NCI-H1105 treated with DMSO at 0.1 percent for 48 hours (cell line): Measurements from ENCODE around the gene COX5A.
A peak's percentile ranks its signal among the peaks of the same experiment; 100 is the strongest.
"Not testable (repeated sequence)": the region's sequence is repeated elsewhere in the genome, so short reads cannot be mapped to it uniquely, and the experiment has no call there.

Source experiments
- DNase-seq: peaks from one replicate; lab custom pipeline; 2025; lab: John Stamatoyannopoulos, UW

The COX5A gene

DNA sequence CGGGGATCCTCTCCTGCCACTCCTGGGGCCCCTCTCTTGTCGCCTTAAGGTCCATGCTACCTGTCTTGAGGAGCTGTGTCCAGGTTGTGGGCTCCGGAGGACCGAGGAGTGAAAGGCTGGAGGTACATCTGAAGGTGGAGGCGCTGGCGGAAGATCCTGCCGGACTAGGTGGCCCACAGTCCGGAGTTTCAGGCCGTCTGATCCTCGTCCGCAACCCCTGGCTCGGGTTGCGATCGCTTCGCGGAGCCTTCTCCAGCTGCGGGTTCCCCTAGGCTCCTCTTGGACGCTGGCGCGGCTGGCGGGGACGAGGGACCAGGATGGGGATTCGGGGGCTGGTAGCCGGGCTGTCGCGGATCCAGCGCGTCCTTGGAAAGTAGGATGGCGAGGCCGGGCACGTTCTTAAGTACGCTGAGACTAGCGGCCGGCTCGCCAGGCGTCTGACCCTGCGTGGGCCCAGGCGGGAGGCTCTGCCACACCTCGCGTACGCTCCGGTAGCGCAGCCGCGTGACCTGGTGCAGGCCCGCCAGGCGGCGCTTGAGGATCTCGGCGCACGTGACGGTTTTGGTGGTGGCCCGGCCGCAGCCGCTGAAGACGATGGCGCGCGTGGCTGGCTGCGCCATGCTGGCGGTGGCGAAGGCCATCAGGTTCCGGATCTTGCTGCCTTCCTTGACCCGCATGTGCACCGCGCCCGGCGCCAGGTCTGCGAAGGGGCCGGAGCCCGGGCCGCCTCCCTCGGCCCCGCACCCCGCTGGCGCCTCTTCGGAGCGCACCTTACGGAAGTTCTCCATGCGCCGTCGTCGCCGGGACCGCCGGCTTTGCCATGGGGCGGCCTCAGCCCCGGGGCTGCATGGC is 18.1 kb upstream of the COX5A start:
- peak; percentile 47 for DNase-seq

DNA sequence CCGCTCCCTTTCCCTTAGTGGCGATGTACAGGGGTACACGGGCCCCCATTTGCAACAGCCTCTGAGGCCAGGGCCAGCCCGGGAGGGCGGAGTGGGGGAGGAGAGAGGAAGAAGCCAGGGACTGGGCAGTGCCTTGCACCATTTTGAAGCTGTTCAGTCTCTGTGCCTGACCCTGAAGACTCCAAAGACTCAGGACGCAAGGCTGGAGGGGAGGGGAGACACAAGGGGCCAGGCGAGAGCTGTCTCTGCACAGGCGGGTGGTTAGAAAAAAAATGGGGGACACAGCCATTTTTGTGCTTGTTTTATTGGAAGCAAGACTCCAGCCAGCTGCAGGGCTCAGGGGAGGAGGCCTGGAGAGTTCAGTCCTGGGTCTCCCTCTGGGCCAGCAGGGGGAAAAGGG is 17.1 kb upstream of the COX5A start:
- no peak for DNase-seq

DNA sequence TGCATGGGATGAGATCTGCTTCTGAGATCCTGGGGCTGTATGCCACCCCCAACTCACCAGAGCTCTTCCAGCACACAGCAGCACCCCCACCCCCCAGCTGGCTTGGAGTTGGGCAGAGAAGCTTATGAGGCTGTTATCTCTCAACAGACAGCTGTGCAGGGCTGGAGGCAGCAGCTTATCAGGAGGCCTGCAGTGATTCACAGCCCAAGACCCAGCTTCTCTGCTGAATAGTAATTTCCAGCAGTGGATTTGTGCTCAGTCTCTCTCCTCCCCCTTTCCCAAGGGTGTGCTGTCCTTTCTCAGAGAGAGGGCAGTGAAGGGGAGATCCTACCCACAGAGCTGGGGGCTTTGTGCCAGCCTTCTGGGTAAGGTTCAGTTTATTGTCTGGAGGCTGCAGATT is 16.6 kb upstream of the COX5A start:
- DNase-seq = no peak

DNA sequence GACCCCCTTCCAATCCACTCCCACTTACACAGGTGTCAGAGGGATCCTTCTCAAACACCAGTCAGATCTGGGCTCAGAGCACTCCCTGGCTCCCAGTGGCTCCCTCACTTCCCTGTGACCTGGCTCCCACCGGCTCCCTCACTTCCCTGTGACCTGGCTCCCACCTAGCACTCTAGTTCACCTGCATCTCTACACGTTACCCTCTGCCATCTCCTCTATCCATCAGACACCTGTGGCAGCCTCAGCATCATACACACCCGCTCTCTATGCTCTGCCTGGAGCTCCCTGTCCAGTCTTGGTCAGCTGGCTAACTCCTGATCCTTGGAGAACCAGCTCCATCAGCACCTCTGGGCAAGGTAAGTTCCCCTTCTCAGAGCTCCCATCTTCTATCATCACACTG is 13.1 kb upstream of the COX5A start:
- no peak for DNase-seq

DNA sequence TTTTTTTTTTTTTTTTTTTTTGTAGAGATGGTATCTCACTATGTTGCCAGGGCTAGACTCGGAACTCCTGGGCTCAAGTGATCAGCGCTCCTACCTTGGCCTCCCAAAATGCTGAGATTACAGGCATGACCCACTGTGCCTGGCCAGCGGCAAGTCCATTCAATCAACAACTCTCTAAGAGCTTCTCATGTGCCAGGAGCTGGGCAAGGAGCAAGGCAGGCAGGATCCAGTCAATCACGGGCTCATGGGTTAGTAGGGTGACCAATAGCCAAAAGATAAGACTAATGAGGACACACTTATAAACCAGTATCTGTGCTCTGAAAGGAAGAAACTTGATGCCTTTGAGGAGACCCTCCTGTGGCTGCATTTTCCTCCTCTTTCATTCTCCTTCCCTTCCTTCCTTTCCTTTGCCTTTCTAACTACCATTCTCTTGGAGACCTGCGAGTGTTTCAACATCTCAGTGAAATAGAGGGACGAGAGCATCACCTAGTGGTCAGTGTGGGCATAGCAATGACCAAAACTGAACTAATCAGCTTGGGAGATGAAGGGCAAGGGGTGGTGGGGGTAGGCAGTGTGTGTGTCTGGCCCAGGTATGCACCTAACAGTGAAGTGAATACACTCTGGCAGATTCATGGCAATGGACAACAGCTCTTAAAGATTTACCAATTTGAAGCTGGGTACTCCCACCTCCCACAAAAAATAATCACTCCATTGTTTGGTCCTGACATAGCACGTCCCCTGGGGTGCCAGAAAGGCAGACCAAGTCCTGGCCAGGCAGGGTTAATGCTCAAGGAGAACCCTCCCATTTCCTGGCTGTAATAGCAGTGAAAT is 12.4 kb upstream of the COX5A start:
- peak; percentile 43 for DNase-seq

DNA sequence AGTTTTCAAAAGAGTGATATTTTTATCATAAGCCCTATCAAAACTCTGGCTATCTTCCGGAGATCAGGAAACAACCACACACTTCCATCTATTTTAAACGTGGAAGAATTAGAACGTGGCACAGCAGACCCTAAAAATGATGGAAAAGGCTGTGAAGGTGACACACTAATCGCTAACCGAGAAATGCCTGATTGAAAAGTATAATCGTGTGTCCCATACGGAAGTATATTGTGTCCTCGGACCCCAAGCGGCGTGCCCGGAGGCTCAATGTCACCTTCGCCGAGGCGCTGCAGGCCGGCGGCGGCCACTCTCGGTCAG is 642 bp downstream of the COX5A start:
- no peak for DNase-seq

DNA sequence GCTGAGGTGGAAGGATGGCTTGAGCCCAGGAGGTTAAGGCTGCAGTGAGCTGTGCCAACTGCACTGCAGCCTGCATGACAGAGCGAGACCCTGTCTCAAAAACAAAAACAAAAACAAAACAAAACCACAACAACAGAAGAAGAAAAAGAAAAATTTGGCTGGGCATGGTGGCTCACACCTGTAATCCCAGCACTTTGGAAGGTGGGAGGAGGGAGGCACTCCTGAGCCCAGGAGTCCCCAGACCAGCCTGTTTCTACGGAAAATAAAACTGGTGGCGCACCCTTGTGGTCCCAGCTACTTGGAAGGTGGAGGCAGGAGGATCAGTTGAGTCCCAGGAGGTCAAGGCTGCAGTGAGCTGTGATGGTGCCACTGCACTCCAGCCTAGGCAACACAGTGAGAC is 2.7 kb downstream of the COX5A start:
- DNase-seq = not testable (repeated sequence)

DNA sequence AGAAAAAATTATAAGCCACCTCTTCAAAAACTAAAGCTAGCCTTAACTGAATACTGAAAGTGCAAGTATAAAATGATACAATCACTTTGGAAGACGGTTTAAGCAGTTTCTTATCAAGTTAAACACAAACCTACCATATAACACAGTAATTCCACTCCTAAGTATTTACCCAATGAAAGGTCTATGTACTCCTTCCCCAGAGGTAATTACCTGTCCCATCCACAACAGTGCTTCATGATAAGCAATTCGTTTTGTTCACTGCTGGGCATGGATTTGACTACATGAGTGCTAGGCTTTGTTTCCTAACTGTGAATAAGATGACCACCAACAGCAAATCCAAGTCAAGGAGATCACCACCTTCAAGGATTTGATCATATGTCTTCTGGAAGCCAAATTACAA is 4.3 kb downstream of the COX5A start:
- DNase-seq = no peak

DNA sequence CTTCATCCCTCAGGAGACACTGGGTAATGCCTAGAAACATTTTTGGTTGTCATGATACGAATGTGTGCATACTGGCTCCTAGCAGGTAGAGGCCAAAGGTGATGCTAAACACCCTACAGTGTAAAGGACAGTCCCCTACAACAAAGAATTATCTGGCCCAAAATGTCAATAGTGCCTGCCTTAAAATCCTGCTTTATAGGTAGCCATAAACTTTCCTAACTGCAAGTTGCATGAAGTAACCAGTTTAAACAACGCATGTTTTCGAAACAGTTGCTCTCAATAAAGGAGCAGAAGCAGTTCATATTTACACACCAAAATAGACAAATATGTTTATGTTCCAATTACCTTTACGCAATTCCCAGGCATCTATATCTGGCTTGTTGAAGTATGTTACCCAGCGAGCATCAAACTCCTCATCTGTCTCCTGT is 9.1 kb downstream of the COX5A start:
- no peak for DNase-seq

DNA sequence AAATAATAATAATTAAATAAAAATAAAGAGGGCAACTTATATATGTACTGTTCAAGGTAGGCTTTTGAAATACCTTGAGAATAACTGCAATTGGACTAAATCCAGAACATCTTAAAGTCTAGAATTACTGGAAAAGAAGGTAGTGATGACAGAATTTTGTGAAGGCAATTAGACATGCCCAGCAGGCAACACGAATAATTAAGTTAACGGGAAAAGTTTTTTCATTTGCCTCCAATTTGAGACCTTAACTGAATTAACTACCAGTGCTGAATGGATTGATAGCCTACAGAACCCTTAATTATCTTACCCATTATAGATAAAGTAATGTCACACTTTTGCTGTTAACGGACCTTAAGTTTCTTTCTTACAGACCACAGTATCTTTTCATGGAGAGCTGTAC is 13.3 kb downstream of the COX5A start:
- no peak for DNase-seq

DNA sequence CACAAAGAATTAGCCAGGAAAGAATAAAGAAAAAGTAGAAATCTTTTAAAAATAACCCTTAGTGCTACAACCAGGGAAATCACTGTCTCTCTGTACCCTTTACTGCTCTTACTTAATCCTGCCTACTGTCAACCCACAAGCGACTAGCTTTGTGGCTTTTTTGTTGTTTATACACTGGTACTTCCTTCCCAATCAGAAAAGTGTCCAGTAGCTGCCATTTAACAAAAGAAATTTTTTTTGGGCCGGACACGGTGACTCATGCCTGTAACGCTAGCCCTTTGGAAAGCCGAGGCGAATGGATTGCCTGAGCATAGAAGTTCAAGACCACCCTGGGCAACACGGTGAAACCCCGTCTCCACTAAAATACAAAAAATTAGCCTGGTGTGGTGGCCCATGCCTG is 17.4 kb downstream of the COX5A start:
- DNase-seq = no peak

DNA sequence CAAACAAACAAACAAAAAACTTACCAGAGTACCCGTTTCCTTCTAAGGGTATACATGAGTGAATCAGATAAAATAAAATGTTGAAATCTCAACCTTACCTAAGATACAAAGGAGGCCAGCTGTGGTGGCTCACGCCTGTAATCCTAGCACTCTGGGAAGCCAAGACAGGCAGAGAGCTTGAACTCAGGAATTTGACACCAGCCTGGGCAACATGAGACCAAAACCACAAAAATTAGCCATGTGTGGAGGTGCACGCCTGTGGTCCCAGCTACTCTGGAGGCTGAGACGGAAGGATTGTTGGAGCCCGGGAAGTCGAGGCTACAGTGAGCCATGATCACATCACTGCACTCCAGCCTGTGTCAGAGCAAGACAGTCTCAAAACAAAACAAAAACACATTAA is 20.2 kb downstream of the COX5A start:
- no peak for DNase-seq

DNA sequence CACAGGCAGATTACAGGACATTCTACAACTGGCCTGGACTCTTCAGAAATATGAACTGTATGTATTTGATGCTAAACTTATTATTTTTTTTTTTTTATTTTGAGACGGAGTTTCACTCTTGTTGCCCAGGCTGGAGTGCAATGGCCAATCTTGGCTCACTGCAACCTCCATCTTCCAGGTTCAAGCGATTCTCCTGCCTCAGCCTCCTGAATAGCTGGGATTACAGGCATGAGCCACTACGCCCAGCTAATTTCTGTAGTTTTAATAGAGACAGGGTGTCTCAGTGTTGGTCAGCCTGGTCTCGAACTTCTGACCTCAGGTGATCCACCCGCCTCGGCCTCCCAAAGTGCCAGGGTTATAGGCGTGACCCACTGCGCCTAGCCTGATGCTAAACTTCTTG is 24.1 kb downstream of the COX5A start:
- not testable (repeated sequence) for DNase-seq

DNA sequence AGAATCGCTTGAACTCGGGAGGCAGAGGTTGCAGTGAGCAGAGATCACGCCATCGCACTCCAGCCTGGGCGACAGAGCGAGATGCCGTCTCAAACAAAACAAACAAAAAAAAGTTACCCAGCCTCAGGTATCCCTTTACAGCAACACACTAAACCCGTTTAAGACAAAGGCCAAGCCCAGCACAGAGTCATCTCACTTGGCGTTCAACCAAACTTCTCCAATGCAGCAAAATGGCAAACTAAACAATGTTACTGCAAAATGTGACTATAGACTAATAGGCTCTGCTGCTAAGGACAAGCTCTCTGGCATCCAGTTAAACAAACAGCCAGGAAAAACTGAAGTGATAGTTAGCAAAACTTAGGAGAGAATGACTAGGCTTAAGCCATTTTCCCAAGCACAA is 24.8 kb downstream of the COX5A start:
- no peak for DNase-seq

DNA sequence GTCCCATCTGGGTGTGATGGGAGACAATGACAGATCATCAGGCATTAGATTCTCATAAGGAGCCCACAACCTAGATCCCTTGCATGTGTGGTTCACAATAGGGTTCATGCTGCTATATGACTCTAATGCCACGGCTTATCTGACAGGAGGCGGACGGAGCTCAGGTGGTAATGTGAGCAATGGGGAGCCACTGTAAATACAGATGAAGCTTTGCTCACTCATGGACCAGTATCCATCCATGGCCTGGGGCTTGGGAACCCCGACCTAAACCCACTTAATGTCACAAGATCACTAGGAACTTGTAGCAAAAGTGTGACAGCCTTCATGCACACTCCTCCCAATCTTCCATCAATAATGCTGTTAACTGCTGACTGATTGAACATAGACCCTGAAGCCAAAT is 29.2 kb downstream of the COX5A start:
- DNase-seq = no peak

DNA sequence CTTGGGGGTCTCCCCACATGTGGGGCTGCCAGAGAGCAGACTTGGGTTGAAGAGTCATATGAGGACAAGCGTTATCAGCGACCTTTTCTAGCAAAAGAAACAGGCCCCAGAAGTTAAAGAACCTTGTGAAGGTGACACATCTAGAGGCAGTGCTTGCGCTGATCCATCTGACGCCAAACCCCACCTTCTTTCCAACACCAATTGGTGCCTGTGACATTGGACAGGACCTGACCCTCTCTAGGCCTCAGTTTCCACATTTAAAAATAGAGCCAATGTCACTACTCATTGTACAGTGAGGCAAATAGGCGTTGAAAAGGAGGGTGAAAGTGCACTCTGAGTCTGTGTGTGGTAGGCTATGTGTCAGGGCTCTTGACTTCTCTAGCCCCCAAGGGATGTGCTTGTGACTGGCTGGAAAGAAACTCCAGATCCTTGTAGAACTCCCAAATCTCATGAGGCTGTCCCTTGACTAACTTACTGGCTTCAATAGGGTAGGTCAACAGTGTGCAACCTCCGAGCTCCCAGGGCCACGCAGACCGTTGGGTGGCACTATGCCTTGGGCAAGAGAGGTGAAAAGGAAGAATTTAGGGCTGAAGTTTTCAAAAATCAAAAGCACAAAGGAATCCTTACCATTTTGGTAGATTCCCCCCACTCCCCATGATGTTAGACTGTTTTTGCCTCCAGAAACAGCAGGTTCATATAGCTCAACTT is 30.6 kb downstream of the COX5A start:
- DNase-seq = no peak

DNA sequence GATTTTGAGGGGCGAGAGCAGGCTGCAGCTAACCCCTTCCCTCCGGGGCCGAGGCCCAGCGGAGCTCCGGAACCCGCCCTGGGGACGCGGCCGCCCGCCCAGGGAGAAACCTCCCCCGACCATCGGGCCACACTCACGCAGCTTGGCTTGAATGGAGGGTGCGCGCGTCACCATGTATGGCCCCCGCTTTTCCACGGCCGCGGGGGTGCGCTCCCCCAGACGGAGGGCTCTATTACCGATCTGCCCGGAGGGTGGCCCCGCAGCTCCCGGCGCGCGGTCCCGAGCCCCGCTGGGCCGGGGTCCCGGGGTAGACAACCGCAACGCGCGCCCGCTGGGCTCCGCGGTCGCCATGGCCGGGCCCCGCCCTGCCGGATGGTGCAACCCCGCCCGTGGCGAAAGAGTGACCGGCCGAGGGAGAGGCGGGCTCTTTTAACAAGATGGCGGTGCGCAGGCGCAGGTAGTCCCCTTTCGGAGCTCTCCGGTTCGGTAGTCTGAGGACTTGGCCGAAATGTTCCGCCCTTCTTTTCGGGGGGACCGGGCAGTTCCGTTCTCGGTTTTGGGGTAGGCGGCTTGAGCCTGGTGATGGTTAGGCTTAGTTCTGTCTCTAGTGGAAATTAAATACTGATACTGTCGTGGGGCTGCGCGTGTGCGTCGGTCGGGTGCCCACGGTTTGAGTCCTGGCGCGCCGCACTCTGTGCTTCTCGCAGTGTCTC is 31.3 kb downstream of the COX5A start, which contains the start of gene FAM219B:
Gene FAM219B, minus strand, starts transcription at position 402 of the 713 bp plus-strand sequence. Its CDS starts 51 bp downstream, at position 351.
- peak; percentile 51 for DNase-seq

DNA sequence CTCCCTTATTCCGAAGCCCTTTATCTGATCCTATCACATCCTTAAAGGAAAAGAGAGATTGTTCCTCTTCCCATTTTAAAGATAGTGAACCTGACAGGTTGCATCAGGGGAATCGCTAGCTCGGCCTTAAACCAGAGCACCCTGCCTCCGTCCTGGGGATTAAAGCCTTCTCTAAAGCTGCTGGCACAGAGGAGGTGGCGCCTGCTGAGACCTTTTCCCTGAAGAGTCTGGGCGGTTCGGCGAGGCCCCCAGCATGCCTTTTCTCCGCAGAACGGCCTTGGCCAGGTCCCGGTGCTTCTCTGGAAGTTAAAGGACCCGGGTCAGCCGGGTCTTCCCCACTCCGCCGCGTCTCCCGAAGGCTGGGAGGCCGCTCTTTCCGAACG is 31.8 kb downstream of the COX5A start:
- DNase-seq = no peak

DNA sequence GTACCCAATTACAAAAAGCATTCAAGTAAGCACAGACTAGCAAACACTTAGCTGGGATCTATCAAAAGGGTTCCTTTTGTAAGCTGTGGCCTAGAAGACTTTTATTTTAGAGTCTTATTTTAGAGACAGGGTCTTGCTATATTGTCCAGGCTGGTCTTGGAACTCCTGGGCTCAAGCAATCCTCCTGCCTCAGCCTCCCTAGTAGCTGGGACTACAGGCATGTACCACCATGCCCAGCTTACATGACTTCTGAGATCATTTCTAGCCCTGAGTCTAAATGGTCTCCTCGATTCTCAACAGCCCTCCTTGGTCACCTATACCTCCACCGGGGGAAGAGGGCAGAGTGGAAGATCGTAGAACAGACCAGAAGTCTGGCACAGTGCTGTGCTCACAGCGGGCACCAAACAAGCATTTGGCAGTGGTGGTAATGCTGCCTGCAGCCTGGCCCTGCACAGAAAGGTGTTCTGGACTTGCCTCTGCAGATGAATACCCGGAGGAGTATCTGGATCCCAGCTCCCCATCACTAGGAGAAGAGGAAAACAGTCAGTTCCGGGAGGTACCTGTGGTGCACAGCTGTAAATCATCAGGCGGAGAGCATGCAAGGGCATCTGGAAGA is 33.6 kb downstream of the COX5A start:
- DNase-seq = no peak

DNA sequence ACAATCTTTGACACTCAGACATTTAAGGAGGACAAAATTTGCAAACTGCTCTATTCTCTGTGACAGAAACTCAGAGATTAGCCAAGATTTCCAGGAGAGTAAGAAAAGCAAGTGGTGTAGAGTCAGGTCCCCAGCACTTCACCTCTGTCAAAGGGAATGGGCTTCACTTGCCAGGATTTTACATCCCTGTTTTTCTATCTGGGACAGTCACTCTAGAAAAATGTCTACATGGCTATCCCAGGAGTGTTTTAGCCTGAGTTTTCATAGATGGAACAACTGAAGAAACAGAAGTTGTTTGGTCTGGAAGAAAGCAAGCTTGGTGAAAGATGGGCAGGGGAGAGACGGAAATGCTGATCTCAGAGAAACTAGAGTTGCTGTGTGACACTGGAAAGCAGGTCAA is 34.2 kb downstream of the COX5A start:
- no peak for DNase-seq

DNA sequence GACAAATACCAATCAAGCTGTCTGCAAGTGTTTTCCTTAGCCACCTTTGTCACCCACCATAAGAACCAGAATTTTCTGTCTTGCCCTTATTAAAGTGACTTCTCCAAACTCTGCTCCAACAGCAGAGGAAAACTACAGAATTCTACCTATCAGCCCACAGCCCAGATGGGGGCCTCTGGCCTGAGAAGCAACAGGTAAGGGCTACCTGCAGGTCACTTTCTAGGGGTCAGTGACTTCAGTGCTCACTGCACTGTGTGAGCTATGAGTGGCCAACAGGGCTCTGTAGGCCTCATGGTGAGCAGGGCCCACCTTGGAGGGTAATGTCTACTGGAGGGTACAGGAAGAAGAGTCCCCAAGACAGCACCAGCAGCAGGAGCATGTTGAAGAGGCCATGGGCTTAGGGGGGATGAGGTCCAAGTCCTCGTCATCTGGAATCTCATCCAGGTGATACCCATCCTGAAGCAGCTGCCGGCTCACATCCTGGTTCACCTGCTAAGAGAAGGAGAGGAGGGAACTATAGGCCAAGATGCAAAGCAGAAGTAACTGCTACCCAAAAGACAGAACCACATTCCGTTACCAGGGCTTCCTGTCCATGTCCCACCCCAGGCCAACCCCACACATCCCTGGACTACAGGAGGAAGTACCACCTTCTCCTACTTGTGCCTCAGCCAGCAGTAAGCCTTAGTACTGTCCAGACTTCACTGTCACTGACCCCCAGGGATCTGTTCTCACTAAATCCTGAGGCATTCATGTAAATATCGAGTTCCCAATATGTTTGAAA is 35.4 kb downstream of the COX5A start:
- DNase-seq = no peak
